Activated CD4-positive, alpha-beta T cell treated with anti-CD3 and anti-CD28 coated beads, Interleukin-10, Interleukin-2, amounts not matched to agents 100 ng/mL and 50 ng/mL, durations not matched to agents 16 hours and 8 hours (primary cell): ENCODE measurements around the gene CCDC40.
A peak's percentile ranks its signal among the peaks of the same experiment; 100 is the strongest.

Experiments used
- DNase-seq: peaks from one replicate; pipeline ENCODE4 v3.0.0-alpha.2; 2020

The CCDC40 gene

GRCh38 chr17:80147035-80147822 lies 110.8 kb downstream of the CCDC40 start, which contains the start of gene EIF4A3:
Gene EIF4A3, minus strand, starts transcription at chr17:80147128. Its CDS starts 167 bp downstream, at chr17:80146961.
- peak; percentile 99 for DNase-seq
